Subcutaneous abdominal adipose tissue (tissue), 5 donors: Measurements from ENCODE around the gene RCAN1.
"Not testable (repeated sequence)": the region's sequence is repeated elsewhere in the genome, so short reads cannot be mapped to it uniquely, and the experiment has no call there.

Experiments
- H3K27ac ChIP-seq: one replicate; pipeline ENCODE4 v1.7.0; 2013; ENCODE audit warnings: low read depth, mild to moderate bottlenecking, inconsistent platforms, low read length, moderate library complexity
- H3K27me3 ChIP-seq, 5 donors: one replicate each; pipeline ENCODE4 v1.7.0; 2013; ENCODE audit warnings: low read length in 5 of 5, inconsistent platforms in 1 of 5; ENCODE audit not compliant: control insufficient read depth in 5 of 5, insufficient read depth in 4 of 5
- H3K36me3 ChIP-seq, 5 donors: one replicate each; pipeline ENCODE4 v1.7.0; 2013; ENCODE audit warnings: low read length in 5 of 5; ENCODE audit not compliant: control insufficient read depth in 5 of 5, insufficient read depth in 5 of 5
- H3K4me1 ChIP-seq, 5 donors: one replicate each; pipeline ENCODE4 v1.7.0; 2013; ENCODE audit warnings: low read length in 5 of 5, mild to moderate bottlenecking in 3 of 5, moderate library complexity in 1 of 5; ENCODE audit not compliant: control insufficient read depth in 5 of 5, insufficient read depth in 5 of 5
- H3K4me3 ChIP-seq, 5 donors: one replicate each; pipeline ENCODE4 v1.7.0; 2013; ENCODE audit warnings: low read length in 5 of 5, low read depth in 1 of 5
- H3K9ac ChIP-seq, 5 donors: one replicate each; pipeline ENCODE4 v1.7.0; 2013; ENCODE audit warnings: low read length in 5 of 5, mild to moderate bottlenecking in 4 of 5, moderate library complexity in 3 of 5
- H3K9me3 ChIP-seq, 5 donors: one replicate each; pipeline ENCODE4 v1.7.0; 2013; ENCODE audit warnings: low read length in 5 of 5; ENCODE audit not compliant: control insufficient read depth in 5 of 5
- donor health status: healthy.
- donor health status: healthy.
- donor health status: healthy.
- donor health status: healthy.
- donor health status: healthy.

The RCAN1 gene

GRCh38 chr21:34612056-34612455 lies 2.9 kb downstream of the RCAN1 start:
- H3K27me3 ChIP-seq, result no peaks in the 10 kb centered on the region
- H3K27ac ChIP-seq, result no peak overlapping the region
- no peak overlapping the region for H3K4me3 ChIP-seq
- peaks cover 2 to 28% (median 17%) of the 10 kb centered on the region in 5 donors for H3K4me1 ChIP-seq
- H3K36me3 ChIP-seq, result no peaks in the 10 kb centered on the region
- no peaks in the 10 kb centered on the region for H3K9me3 ChIP-seq
- no peak overlapping the region for H3K9ac ChIP-seq

GRCh38 chr21:34611528-34611927 lies 3.4 kb downstream of the RCAN1 start:
- no peaks in the 10 kb centered on the region for H3K36me3 ChIP-seq
- H3K4me1 ChIP-seq, result peaks cover 2 to 28% (median 17%) of the 10 kb centered on the region in 5 donors
- H3K27me3 ChIP-seq, result no peaks in the 10 kb centered on the region
- H3K9me3 ChIP-seq, result no peaks in the 10 kb centered on the region
- no peak overlapping the region for H3K27ac ChIP-seq
- no peak overlapping the region for H3K9ac ChIP-seq
- no peak overlapping the region for H3K4me3 ChIP-seq

GRCh38 chr21:34609933-34610549 lies 4.9 kb downstream of the RCAN1 start:
- Histone ChIP-seq H3K4me1 (peaks cover 2 to 22% (median 12%) of the 10 kb centered on the region in 5 donors), H3K9me3 (no peaks in the 10 kb centered on the region), H3K4me3 (no peak overlapping the region), H3K27ac (no peak overlapping the region), H3K9ac (no peak overlapping the region), H3K36me3 (no peaks in the 10 kb centered on the region), H3K27me3 (no peaks in the 10 kb centered on the region)

GRCh38 chr21:34609244-34609932 lies 5.5 kb downstream of the RCAN1 start:
- H3K27me3 ChIP-seq, result no peaks in the 10 kb centered on the region
- H3K9ac ChIP-seq, result no peak overlapping the region
- no peak overlapping the region for H3K27ac ChIP-seq
- no peaks in the 10 kb centered on the region for H3K9me3 ChIP-seq
- H3K4me1 ChIP-seq, result peaks cover 2 to 22% (median 12%) of the 10 kb centered on the region in 5 donors
- H3K4me3 ChIP-seq, result no peak overlapping the region
- no peaks in the 10 kb centered on the region for H3K36me3 ChIP-seq

- not testable (repeated sequence) for H3K36me3 ChIP-seq, H3K4me3 ChIP-seq, H3K27ac ChIP-seq, H3K9me3 ChIP-seq, H3K4me1 ChIP-seq, H3K9ac ChIP-seq, H3K27me3 ChIP-seq
Observed at GRCh38 chr21:34607376-34607775, 7.5 kb downstream of the RCAN1 start.

- Histone ChIP-seq H3K4me3 (no peak overlapping the region), H3K27me3 (no peaks in the 10 kb centered on the region), H3K27ac (no peak overlapping the region), H3K9ac (no peak overlapping the region), H3K9me3 (no peaks in the 10 kb centered on the region), H3K4me1 (peaks cover 0 to 4% (median 0%) of the 10 kb centered on the region in 5 donors), H3K36me3 (no peaks in the 10 kb centered on the region)
Observed at GRCh38 chr21:34606621-34607020, 8.3 kb downstream of the RCAN1 start.

- Histone ChIP-seq H3K9me3 (no peaks in the 10 kb centered on the region), H3K27me3 (no peaks in the 10 kb centered on the region), H3K4me3 (no peak overlapping the region), H3K9ac (no peak overlapping the region), H3K36me3 (no peaks in the 10 kb centered on the region), H3K4me1 (peaks cover 0 to 4% (median 0%) of the 10 kb centered on the region in 5 donors), H3K27ac (no peak overlapping the region)
Observed at GRCh38 chr21:34606051-34606450, 8.9 kb downstream of the RCAN1 start.

GRCh38 chr21:34604956-34605355 lies 10.0 kb downstream of the RCAN1 start:
- H3K4me1 ChIP-seq, H3K9ac ChIP-seq, H3K27ac ChIP-seq, H3K9me3 ChIP-seq, H3K36me3 ChIP-seq, H3K27me3 ChIP-seq, H3K4me3 ChIP-seq: not testable (repeated sequence)

GRCh38 chr21:34604556-34604955 lies 10.4 kb downstream of the RCAN1 start:
- no peaks in the 10 kb centered on the region for H3K27me3 ChIP-seq
- no peak overlapping the region for H3K27ac ChIP-seq
- H3K4me1 ChIP-seq, result peaks cover 0 to 4% (median 0%) of the 10 kb centered on the region in 5 donors
- H3K9ac ChIP-seq, result no peak overlapping the region
- no peak overlapping the region for H3K4me3 ChIP-seq
- H3K9me3 ChIP-seq, result no peaks in the 10 kb centered on the region
- no peaks in the 10 kb centered on the region for H3K36me3 ChIP-seq

- Histone ChIP-seq H3K4me3 (no peak overlapping the region), H3K36me3 (no peaks in the 10 kb centered on the region), H3K9me3 (no peaks in the 10 kb centered on the region), H3K27ac (no peak overlapping the region), H3K4me1 (peaks cover 0 to 4% (median 0%) of the 10 kb centered on the region in 5 donors), H3K27me3 (no peaks in the 10 kb centered on the region), H3K9ac (no peak overlapping the region)
Observed at GRCh38 chr21:34603710-34604057, 11.2 kb downstream of the RCAN1 start.
